Stimulated activated CD8-positive, alpha-beta memory T cell treated with anti-CD3 and anti-CD28 coated beads, Interleukin-15, amount 100 ng/mL, for 1 hour (primary cell): ENCODE measurements around the gene ENDOV.

Experiments
- DNase-seq: peaks from one replicate; pipeline ENCODE4 v3.0.0-alpha.2; 2020; ENCODE audit warnings: low read depth

Gene ENDOV

DNA sequence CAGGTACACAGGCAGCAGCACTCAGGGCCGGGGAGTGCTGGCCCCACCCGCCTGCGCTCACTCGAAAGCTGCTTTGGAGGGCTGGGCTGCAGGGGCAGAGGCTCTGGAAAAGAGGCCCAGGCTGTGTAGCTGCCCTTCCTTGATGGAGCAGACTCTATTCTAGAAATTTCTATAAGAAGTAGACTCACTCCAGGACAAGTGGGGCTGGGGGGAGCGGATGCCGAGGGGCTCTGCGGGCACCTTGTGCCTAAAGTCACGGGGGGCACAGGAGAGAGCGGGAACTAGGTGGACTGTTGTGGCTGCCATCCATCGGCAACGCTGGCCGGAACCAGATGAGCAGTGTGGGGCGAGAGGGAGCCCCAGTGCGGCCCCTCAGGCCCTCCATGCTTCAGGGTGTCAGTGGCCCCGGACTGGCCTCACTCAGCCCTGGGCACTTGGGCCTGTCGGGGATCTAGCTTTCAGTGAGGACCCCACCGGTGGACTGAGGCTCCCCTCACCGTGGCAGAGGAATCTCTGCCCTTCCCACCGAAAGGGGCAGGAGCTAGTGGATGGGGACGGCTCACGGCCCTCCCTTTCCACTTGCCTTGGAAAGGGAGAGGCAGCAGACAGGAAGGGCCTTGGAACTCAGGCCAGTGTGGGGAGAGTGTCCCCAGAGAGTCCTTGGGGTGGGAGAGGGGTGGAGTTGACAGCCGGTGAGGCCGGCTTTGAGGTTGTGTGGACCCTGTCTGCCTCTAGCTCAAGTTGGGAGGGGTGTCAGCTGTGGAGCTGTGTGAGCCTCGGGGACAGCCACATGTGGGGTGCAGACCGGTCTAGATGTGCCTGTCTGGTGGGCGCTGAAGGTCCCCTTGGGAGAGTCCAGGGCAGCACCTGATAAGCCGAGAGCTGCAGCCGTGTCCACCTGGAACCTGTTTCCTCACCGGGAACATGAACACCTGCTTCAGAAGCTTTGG is 16.6 kb downstream of the ENDOV start:
- no peak for DNase-seq

DNA sequence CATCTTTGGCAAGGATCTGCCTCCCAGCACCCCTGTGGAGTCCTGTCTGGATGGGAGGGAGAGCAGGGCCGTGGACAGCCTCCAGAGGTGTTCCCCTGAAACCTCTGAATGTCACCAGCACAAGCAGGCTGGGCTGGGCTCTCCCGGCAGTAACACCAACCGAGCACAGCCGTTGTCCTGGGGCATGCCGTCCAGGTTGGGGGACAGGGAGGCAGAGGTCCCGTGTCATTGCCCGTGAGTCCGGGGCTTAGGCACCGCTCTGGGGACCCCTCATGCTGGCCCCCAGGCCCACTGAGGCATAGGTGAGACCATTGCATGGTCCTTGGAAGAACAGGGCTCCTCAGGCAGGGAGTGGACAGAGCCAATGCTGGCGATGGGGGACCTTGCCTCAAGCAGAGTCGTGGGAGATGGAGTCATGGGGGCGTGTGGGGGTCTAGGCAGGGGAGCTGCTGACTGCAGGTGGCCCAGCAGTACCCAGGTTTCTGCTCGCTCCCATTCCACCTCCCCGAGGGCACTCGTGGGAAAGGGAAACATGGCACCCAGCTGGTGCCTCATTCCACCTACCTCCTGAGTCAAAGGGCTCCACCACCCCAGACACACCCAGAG is 17.5 kb downstream of the ENDOV start:
- DNase-seq = no peak

DNA sequence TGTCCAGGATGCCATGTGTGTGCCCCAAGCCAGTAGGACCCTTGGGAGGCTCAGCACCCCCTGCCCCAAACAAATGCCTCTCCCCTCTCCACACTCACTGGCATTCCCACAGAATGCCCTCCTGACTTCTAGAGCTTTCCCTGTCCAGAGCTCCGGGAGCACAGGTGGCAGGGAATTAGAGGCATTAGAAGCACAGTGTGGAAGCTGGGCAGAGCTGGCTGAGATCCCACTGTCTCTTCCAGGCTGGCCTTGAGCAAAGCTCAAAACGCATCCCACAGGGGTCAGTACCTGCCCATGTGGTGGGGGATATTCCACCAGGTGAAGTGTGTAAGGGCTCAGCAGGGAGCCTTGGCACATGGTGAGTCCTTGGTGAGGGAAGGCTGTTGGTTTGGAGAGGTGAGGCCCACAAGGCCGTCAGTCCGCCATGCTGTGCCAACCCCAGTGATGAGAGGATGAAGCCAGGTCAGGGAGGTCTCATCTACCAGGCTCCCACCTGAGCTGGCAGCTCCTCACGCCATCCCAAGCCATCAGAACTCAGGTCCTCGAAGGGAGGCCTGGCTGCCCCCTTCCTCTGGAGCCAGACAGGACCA is 18.1 kb downstream of the ENDOV start:
- DNase-seq = no peak

DNA sequence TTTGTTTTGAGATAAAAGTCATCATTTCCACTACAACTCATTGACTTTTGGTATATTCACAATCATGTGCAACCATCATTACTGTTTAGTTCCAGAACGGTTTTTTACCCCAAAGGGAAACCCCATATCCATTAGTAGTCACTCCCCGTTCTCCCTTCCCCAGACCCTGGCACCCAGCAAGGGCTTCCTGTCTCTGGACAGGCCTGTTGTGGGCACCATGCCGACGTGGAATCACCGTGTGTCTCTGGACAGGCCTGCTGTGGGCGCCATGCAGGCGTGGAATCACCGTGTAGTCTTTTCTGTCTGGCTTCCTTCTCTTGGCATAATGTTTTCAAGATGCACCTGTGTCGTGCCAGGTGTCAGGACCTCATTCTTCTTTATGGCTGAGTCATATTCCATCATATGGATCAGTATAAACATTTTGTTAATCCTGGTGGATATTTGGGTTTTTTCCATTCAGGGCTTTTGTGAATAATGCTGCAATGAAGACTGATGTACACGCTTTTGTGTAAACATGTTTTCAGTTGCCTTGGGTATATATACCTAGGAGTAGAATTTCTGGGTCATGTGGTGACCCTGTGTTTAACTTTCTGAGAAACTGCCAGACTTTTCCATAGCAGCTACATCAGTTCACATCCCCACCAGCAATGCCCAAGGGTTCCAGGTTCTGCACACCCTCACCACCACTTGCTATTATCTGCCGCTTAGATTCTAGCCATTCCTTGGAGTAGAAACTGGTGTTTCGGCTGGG is 19.1 kb downstream of the ENDOV start:
- DNase-seq = no peak

DNA sequence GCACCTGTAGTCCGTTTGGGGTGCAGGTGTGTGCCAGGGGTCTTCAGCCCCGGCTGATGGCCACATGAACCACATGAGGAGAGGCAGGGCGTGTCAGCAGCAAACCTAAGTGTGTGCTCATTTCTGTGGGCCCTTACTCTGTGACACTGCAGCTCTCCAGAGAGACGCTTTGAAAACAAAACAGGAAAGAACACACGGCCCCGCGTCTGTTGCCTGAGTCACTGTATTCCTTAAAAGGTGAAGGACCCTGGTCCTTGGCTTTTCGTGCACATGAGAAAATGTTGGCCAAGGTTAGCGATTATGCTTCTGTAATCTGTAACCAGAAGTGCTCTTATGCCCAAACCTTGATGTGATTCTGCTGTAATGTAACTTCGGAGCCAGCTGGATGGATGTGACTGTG is 22.6 kb downstream of the ENDOV start:
- no peak for DNase-seq

DNA sequence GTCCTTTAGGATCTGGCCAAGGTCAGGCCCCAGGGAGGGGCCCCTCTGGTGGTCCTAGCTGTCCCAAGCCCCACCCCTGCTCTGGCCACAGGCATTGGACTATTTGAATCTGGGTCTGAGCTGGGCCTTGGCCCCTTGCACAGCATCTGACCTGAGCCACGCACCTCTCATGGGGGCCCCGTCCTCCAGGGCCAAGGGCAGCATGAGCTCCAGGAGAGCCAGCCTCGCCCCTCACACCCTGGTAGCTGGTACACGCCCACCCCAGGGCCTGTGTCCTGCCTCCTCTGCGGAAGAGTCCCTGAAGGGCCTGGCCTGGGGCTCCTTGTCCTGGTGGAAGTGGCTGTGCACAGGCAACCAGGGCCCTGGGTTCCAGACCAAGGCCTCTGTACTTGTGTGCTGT is 23.8 kb downstream of the ENDOV start:
- DNase-seq = no peak

DNA sequence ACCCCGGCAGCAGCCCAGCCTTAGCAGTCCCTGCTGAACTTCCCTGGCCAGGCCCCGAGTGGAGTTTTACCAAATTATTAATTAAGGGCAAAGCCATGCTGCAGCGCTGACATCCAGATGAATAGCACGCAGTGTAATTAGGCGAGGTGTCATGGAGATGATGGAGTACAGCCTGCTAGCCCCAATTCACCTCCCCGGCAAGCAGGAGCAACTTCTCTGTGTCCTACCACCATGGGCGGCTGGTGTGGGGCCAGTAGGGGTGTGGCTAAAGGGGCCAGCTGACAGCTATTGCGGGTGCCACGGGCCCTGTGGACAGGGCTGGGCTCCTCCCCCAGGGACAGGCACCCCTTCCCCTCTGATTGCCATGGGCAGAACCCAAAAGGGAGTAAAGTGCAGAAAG is 24.5 kb downstream of the ENDOV start:
- no peak for DNase-seq

DNA sequence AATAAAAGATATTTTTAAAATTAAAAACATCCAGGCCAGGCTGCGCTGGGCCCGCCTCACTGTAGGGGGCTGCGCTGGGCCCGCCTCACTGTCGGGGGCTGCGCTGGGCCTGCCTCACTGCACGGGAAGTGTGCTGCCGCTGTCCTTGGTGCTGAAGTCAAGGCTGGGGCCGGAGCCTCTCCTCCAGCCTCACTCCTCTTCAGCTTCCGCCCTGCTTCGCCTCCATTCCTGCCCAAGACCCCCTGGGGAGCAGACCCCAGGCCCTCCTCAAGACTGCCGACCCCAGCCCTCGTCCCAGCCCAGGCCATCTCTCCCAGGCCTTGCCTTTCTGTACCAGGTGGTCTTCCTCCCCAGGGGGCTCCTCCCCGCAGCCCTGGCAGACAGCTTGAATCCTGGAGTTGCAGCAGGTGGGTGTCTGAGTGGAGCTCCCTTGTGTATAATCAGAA is 26.2 kb downstream of the ENDOV start:
- DNase-seq = peak; percentile 20

DNA sequence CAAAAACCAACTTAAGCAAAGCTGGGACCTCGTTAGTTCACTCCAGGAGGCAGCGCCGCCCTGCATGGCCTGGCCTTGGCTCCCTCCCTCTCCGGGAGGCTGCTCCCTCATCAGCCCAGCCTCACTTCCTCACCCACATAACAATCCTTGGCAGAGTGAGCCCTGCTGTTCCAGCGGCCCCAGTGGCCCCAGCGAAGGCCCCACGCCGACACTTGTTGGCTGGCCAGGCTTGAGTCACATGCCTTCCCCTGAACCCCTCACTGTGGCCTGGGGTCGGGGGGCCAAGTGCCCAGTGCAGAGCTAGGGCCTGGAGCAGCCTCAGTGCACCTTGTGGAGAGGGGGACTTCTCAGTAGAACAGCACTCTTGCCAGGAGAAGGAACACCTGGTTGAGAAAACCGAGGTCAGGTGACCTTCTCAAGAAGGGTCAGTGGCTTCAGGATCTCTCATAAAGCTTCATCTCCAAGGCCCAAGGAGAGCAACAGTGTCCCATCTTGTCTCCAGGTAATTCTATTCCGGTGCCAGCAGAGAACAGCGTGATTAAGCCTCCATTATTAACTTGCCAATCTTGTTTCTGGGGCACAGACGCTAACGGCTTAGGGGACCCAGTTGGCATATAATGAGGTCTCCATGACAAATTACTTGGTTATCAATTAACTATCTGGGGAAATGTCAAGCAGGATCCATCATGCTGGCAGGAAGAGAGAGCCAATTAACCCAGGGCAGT is 26.8 kb downstream of the ENDOV start:
- no peak for DNase-seq

DNA sequence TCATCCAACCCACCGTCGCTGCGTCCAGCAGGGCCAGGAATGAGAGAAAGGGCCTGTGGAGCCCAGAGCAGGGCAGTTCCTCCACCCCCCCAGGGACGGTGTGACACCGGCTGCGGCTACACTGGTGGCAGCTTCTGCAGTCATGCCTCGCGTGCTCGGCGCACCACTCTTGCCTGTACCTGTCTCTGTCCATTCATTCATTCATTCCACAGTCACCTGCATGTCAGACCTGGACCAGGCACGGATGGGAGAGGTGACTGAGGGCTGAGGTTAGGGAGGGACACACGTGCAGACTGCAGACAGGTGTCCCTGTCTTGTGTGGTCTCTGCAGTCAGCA is 27.3 kb downstream of the ENDOV start:
- DNase-seq = no peak

DNA sequence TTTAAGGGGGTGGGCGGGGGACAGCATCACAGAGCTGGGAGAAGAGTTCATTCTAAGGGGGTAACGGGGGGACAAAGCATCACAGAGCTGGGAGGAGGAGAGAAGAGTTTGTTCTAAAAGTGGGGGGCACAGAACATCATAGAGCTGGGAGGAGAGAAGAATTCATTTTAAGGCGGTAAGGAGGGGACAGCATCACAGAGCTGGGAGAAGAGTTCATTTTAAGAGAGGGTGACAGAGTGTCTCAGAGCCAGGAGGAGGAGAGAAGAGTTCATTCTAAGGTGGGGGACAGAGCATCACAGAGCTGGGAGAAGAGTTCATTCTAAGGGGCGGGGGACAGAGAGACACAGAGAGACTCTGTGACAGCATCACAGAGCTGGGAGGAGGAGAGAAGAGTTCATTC is 27.8 kb downstream of the ENDOV start:
- DNase-seq = no peak

DNA sequence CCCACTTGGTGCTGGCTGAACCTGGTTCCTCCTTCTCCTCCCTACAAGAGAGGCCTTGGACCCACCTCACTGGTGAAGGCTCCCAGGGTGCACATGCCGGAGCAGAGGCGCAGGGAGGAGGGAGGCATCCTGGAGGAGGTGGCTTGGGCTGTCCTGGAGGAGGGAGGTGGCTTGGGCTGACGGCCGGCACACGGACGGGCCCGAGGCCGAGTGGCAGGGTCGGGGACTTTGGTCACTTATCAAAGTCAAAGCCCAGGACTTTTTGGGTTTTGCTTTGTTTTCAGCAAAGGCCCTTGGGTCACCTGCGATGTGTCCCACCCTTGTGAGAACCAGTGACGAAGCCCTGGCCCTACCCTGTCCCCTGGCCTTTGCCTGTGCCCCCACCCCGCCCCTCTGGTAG is 28.5 kb downstream of the ENDOV start:
- no peak for DNase-seq

DNA sequence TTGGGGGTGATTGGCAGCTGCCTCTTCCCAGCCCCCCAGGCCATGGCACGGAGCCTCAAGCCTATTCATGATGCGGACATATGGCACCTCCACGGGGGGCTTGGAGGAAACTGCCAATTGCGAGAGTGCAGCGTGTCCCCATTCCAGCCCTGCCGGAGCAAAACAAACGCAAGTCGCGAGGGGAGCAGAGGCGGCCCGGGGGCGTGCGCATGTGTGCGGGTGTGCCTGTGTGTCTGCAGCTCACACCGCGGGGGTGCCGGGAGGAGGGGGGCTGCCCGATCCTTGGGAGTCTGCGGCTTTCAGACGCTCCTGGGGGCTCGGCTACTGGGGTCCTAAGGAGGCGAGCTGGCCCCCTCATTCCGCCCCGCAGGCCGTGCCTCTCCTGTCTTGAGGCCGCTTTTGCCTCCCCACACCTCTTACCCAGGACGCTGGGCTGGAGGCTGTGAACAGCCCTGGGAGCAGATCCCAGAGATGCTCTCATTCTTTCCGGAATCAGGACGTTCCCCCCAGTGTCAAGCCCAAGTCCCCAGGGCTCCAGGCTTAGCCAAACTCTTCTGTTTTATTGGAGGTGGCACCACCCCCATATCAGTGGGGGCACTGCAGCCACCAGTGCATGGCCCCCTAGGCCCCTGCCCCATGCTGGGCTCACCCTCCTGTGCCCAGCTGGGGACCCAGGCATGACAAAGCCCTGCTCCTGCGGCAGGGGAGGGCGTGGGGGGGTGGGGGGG is 29.1 kb downstream of the ENDOV start:
- DNase-seq = no peak

DNA sequence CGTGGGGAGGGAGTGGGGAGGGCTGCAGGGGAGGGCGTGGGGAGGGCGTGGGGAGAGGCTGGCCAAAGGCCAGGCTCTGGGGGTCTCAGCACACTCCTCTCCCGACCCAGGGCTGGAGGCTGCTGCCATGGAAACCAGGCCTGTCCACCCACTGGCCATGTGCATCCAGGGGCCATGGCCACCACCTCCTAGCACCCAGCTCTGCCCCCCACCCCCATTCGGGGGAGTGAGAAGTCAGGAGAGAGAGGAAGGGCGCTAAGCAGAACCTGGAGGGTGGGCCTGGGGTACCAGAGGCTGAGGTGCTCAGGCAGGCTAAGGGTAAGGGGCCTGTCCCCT is 29.6 kb downstream of the ENDOV start:
- no peak for DNase-seq

DNA sequence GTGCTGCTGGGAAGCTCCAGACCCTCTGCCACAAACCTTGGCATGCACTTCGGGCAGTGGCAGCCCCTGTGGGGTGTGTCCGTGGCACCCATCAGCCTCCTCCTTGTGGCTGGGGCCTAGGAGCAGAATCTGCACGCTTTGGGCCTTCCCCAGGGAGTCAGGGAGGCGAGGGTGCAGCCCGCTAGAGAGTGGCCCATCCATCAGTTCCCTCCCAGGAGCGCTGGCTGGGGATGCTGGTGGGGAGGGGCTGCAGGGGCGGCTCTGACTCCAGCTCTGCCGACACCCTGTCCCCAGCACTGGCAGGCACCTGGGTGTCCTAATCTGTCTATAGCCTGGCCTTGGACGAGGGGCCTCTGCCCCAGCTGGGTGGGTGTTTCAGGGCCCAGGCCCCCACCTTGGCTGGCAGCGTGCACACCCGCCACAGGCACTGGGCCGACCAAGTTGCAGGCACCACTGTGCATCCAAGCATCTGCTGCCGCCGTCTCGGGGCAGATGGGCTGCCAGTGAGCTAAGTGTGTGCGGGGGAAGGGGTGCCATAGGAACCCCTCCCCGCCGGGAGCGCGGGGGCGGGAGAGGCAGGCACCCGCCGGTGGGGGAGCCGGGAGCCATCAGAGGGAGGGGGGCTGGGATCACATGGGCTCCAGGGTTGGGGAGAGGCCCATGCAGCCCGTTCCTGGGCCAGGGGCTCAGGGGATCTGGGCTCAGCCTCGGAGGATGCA is 30.2 kb downstream of the ENDOV start:
- DNase-seq = no peak

DNA sequence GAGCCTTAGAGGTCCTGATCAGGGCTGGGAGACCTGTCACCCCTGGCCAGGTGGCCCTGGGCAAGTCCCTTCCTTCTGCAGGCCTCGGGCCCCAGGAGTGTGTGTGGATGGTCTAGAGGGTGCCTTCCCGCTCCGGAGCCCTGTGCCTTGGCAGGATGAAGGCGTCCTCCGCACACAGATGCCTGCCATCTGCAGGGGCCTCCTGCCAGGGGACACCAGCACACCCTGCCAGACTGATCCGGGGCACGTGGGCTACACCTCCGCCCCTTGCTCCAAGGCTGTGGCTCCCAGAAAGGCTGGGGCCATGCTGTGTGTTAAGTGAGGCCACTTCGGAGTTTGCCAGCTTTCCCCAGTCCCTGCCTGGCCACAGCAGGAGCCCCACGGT is 30.8 kb downstream of the ENDOV start:
- DNase-seq = no peak

DNA sequence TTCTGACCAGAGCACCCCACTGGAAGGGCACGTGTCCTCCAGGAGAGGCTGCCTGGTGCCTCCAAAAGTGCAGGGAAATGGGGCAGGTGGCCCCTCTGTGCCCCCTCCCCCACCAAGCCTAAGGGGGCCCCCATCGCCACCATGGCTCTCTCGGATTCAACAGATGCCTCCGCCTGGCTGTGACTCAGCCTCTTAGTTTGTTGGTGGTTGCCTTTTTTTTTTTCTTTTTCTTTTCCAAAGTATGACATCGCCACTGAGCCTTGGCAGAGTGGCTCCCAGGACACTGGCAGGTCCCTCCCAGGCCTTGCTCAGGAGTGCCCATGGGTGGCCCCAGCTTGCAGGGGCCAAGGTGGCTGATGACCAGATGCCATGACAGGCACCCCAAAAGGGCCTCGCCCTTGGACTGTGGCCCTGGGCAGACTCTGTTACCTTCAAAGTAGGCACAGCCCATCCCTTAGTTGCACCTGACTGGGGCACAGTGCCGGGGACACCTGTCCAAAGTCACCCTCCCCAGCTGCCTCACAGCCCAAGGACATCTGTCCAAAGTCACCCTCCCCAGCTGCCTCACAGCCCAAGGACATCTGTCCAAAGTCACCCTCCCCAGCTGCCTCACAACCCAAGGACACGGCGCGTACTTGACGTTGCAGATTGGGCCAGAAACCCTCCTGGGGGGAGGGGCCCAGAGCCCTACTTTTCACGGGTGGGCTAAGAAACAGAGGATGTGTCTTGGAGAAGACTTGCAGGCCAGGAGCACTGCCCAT is 31.9 kb downstream of the ENDOV start:
- no peak for DNase-seq

DNA sequence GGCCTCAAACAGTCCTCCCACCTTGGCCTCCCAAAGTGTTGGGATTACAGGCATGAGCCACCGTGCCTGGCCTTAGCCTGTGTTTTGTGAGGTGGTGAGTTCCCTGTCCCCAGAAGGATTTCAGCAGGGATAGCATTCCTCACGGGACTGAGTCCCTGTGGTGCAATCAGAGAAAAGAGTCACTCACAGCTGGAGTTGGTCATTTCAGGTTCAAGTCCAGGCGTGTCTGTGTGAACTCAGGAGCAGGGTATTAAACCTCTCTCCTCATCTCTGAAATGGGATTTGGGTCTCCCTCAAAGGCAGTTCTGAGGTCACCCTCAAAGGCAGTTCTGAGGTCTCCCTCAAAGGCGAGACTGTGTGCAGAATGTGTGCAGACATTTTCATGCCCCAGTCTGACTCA is 32.8 kb downstream of the ENDOV start:
- DNase-seq = no peak

DNA sequence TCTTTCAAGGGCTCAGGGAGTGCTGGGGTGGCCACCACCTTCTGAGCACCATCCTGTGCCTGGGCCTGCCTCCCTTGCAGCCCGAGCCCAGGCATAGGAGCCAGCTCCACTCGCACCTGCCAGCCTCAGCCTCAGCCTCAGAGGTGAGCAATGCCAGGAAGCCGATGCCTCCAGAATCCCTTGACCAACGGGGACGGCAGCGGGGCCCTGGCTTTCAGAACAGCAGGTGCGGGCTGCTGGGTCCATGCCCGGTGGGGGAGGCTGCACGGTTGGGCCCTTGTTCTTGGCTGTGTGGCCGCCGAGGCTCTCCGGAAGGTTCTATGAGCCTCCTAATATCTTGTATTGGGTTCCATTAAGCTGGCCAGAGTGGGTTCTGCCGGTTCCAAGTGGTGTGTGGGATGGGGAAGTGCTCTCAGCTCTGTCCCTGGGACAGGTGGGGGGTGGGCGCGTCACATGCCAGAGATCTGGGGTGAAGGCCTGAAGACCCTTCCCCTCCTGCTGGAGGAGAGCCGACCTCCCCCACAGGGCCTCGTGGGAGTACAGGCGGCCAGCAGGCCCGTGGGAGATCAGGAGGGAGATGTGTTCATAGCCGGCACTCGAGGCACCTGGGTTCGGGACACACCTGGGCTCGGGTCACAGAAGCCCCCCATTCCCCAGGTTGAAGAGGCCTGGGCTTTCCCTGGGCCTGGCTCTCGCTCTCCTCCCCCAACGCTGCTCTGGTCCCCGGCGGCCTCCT is 34.4 kb downstream of the ENDOV start:
- DNase-seq = no peak
